Kidney epithelial cell (primary cell): Measurements from ENCODE around the gene RYR1. TPM values are rescaled to one million over a fixed set of nuclear protein-coding genes. Genes with fewer than 3 reads are reported as not detected.

ENCODE experiments used
- DNase-seq: peaks from one replicate; pipeline ENCODE4 v3.0.0-alpha.2; 2010; ENCODE audit warnings: low read depth
- H3K27me3 ChIP-seq: 2 replicates; pipeline ENCODE4 v1.6.0; 2011; ENCODE audit warnings: low read length; ENCODE audit not compliant: control insufficient read depth, insufficient read depth
- H3K36me3 ChIP-seq: 2 replicates; pipeline ENCODE4 v1.5.1; 2011; ENCODE audit warnings: low read length; ENCODE audit not compliant: control insufficient read depth, insufficient read depth
- H3K4me3 ChIP-seq: 2 replicates; pipeline ENCODE4 v1.5.1; 2011; ENCODE audit warnings: low read depth, mild to moderate bottlenecking, control low read depth, low read length
- CTCF ChIP-seq: IDR thresholded peaks from 2 replicates; pipeline ENCODE4 v1.5.1; 2011; ENCODE audit warnings: mild to moderate bottlenecking, moderate library complexity, low read length, control low read depth, inconsistent platforms; ENCODE audit not compliant: insufficient read depth, poor library complexity, severe bottlenecking
- total RNA-seq: library from RNA; depleted of rRNA; stranded (reverse); fragments of >200 nt; gene quantifications from 2 replicates; pipeline ENCODE4 v1.2.3, GENCODE V29; 2015

Gene RYR1
- total RNA-seq, 1 donor from 2014 or later = 0.17 TPM

DNA sequence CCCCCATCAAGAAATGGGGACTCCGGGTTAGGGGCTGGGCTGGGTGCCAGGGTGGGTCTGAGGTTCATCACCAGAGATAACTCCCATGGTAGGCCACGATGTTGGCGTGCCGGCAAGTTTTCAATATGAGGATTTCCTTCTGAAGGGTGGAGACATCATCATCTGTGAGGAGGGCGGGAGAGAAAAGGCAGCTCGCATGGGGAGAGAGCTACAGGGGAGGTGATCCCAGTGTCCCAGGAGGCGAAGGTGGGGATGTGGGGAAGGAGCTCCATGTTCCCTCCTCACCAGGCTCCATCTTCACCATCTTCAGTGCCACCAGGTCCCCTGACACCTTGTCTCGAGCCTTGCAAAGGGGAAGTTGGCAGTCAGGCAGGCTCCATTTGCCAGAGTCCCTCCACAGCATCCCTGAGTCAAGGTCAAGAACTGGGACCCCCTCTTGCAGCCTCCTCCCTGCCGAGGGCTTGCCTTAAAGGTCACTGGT is 183.8 kb downstream of the RYR1 start:
- no peak for DNase-seq
- H3K27me3 ChIP-seq = peaks cover 3% of the 10 kb centered on the region
- TF ChIP-seq CTCF = no peak
- no peaks in the 10 kb centered on the region for H3K36me3 ChIP-seq
- no peak overlapping the region for H3K4me3 ChIP-seq

DNA sequence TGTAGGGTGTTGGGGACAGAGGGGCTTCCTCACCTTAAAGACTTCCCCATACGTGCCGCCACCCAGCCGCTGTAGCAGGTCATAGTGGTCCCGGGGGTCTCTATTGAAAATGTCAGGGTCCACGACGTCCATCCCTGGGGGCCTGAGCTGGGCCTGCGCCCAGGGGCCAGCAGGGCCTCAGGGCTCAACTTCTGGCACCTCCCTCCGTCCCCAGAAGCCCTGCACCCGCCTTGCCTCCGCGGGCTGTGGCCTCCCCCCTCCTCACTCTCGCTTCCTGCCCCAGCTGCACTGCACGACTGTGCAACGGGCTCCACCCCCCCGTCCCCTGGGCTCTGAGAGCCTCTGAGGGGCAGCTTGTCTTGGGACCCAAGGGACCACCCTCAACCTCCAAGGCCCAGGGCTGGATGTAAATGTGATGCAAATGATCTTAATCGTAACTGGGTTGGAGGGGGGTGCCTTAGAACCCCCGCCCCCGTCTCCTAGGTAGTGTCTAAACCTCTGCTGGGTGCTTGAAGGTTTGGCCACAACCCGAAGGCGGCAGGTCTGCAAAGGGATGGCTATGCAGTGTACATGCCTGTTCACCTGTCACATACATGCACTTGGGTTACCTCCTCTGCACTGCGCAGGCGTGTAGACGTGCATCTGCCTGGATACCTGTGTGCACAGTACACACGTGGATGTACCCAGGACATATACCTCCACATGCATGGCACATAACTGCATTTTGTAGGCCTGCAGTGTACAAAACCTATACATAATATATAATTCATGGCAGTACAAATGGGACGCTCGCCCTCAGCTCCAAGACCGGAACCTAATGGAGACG is 184.5 kb downstream of the RYR1 start, which contains the start of gene MAP4K1:
MAP4K1 (minus strand) TSS at position 190 of the 826 bp plus-strand sequence; CDS start at position 132, 58 bp downstream.
- Histone ChIP-seq H3K27me3 (no peaks in the 10 kb centered on the region), H3K4me3 (peak within 1 kb of the TSS; percentile 56), H3K36me3 (no peaks in the 10 kb centered on the region)
- TF ChIP-seq CTCF = no peak
- DNase-seq = no peak

GRCh38 chr19:38618590-38619360 is 185.3 kb downstream of the RYR1 start, which contains the start of gene EIF3K:
EIF3K (plus strand) TSS chr19:38619188; CDS start chr19:38619269, 81 bp downstream.
- no peak for TF ChIP-seq CTCF
- peak; percentile 99 for DNase-seq

DNA sequence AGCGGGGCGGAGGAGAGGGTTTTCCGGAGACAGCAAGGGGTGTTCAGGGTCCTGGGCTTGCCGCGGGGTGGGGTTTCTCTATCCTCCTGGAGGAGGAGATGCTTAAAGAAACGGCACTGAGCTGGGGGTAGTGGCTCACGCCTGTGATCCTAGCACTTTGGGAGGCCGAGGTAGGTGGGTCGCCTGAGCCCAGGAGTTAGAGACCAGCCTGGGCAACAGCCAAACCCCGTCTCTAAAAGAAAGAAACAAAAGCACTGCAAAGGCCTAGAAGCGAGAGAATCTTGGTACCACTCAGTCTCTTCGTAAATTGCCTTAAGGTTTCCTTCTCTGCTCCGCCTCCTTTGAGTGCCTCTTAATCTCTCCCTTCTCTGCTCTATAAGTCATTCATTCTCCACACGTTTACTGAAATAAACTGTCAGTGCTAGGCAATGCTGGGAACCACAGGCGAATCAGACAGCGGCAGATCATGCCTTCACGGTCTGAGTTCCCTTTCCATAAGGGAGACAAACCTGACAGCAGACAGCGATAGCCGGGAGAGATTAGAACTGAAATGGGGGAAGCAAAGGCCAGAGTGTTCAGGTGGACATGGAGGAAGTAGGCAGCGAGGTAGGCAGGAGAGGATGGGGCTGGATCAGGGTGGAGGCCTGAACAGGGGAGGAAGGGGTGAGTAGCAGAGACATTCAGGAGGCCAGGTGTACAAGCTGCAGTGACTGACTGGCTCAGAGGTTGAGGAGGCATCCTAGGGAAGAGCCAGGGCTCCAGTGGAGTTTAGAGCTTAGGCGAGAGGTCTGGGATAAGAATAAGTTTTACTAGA is 186.1 kb downstream of the RYR1 start:
- no peak for DNase-seq
- Histone ChIP-seq H3K27me3 (no peaks in the 10 kb centered on the region), H3K4me3 (peak overlapping the region; percentile 83), H3K36me3 (no peaks in the 10 kb centered on the region)
- TF ChIP-seq CTCF = no peak

More at GRCh38 chr19:38618590-38619360, 185.3 kb downstream of the RYR1 start, which contains the start of gene EIF3K:
- H3K36me3 ChIP-seq = no peaks in the 10 kb centered on the region
- H3K27me3 ChIP-seq = no peaks in the 10 kb centered on the region
- peak within 1 kb of the TSS; percentile 83 for H3K4me3 ChIP-seq

- H3K36me3 ChIP-seq = peaks cover 4% of the 10 kb centered on the region
- no peaks in the 10 kb centered on the region for H3K27me3 ChIP-seq
- no peak overlapping the region for H3K4me3 ChIP-seq
- TF ChIP-seq CTCF = no peak
- no peak for DNase-seq
Observed at GRCh38 chr19:38624822-38625221, 191.3 kb downstream of the RYR1 start.
